Measurements from ENCODE around the gene CTIF.

CTIF gene

DNA sequence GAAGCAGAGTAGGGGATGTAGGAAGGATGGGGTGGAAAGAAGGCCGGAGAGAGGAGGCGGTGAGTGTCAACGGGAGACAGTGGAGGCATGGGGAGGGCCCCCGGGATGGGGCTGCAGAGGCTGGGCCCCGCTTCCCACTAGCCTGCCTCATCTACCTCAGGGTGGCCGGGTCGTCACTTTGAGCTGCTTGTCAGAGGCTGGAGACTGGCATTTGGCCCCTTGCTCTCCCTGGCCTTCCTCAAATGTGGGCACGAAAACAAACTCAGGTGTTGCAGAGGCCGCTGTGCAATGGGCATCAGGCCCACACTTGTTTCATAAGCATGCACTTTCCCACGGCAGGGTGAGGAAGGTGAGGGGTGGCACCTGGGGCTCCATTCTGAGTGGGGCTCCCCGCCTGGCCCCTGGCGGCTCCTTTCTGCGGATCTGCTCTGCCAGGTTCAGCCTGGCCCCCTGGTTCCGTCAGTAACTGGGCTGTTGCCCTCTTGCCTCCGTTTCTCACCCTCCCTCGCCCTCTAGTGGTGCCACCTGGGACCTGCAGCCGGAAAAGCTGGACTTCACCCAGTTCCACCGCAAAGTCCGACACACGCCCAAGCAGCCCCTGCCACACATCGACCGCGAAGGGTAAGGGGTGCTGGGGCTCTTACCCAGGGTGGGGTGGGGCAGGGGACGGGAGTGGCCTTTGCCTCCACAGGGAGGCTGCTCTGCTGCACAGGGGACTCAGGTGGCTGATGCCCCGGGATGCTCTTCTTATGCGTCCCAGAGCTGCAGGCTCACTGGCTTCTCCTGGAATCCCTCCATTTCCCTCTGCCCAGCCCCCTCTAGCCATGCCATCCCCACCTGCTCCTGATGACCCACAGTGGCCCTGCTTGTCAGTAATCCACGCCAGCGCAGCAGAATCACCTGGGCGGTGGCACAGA, 125.4 kb downstream of the CTIF start:
- Histone ChIP-seq H3K36me3 (ENCODE audit: insufficient read depth, low read length) (peaks cover 10% of the 10 kb centered on the region; the same call in 1 of the 2 replicates), H3K27ac (no peak overlapping the region), H3K9ac (ENCODE audit: insufficient read length) (no peak overlapping the region), H3K9me3 (ENCODE audit: low read depth, low read length) (no peaks in the 10 kb centered on the region), H3K4me3 (no peak overlapping the region)
- no peak for DNase-seq (ENCODE audit: low read depth, low spot score)
- TF ChIP-seq POLR2AphosphoS5 (IDR thresholded peaks at IDR 0.05; ENCODE audit: borderline replicate concordance, low read depth, low read length), result no peak
- TF ChIP-seq FOXP2 (optimal IDR thresholded peaks at IDR 0.05; ENCODE audit: control extremely low read depth, extremely low read length, insufficient read depth), result no peak
- TF ChIP-seq EZH2 (IDR thresholded peaks at IDR 0.05), result no peak

DNA sequence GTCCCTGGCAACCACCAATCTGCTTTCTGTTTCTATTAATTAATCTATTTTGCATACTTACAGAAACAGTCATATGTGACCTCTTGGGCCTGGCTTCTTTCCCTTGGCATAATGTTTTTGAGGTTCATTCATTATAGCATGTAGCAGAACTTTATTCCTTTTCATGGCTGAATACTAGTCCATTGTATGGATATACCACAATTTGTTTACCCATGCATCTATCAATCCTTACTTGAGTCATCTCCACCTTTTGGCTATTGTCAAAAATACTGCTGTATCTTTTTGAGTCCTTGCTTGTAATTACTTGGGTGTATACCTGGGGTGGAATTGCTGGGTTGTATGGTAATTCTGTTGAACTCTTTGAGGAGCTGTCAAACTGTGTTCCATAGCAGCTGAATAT, 126.8 kb downstream of the CTIF start:
- Histone ChIP-seq H3K4me3 (no peak overlapping the region), H3K9ac (ENCODE audit: insufficient read length) (no peak overlapping the region), H3K9me3 (ENCODE audit: low read depth, low read length) (no peaks in the 10 kb centered on the region), H3K27ac (no peak overlapping the region), H3K36me3 (ENCODE audit: insufficient read depth, low read length) (peaks cover 14% of the 10 kb centered on the region; the same call in 1 of the 2 replicates)
- TF ChIP-seq POLR2AphosphoS5 (IDR thresholded peaks at IDR 0.05; ENCODE audit: borderline replicate concordance, low read depth, low read length) (no peak), FOXP2 (optimal IDR thresholded peaks at IDR 0.05; ENCODE audit: control extremely low read depth, extremely low read length, insufficient read depth) (no peak), EZH2 (IDR thresholded peaks at IDR 0.05) (no peak)
- no peak for DNase-seq (ENCODE audit: low read depth, low spot score)

DNA sequence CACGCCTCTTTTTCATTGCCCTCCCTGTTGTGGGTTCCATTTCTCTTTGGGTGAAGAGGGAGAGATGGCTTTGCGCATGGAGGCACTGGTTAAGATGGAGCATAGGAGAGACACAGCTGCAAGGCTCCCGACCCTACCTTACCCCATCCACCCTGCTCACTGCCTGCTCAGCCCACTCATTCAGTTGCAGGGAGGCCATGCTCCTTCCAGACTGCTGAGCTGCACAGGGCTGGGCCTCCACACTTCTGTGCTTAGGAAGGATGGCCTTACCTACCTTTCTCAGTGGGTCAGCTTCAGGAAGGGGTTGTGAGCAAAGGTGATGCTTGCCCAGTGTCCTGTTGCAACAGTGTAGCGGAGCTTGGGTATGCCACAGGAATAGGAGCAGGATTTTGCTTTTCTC, 127.8 kb downstream of the CTIF start:
- Histone ChIP-seq H3K27ac (no peak overlapping the region), H3K9me3 (ENCODE audit: low read depth, low read length) (no peaks in the 10 kb centered on the region), H3K36me3 (ENCODE audit: insufficient read depth, low read length) (peaks cover 23% of the 10 kb centered on the region), H3K9ac (ENCODE audit: insufficient read length) (no peak overlapping the region), H3K4me3 (no peak overlapping the region)
- TF ChIP-seq POLR2AphosphoS5 (IDR thresholded peaks at IDR 0.05; ENCODE audit: borderline replicate concordance, low read depth, low read length), result no peak
- TF ChIP-seq EZH2 (IDR thresholded peaks at IDR 0.05), result no peak
- TF ChIP-seq FOXP2 (optimal IDR thresholded peaks at IDR 0.05; ENCODE audit: control extremely low read depth, extremely low read length, insufficient read depth), result no peak
- DNase-seq (ENCODE audit: low read depth, low spot score), result no peak

DNA sequence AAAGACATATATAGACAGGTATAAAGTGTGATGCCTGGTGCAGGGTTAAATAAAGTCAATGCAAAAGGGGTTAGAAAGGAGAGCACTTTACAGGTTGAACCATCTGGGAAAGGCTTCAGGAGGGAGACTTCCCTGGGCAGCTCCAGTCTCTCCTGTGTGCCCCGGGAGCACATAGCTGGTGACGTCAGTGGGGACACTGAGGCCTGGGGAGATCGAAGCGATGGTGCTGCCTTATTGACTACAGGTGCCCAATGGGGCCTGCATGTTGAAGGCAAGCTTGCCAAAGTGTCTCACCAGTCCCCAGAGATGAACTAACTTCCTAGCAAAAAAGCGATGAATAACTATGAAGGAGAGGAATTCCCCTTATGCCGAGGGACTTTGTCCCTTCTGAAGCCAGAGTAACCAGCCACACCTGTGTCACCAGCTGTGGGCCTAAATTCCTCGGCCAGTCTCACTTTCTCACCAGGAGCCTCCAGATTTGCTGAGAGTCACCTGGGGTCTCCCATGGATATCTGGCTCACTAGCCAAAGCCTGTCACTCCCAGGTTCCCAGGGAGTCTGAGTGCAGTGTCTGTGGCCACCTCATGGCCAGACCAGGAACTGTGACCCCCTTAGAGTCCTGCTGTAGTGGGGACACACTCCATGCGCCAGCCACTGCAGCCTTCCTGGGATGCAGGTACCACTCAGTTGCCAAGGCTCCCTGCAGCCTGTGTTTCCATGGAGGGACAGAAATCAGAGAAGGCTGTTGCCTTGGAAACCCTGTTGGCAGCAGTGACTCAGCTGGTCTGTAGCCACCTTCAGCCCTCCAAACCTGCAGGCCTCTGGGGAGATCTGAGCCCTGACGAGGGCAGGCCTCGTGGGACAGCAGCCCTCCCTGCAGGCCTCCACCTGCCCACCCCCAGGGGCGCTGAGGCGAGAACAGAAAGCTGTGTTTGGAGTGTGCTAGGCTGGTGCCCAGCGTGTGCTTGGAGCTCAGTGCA, 128.7 kb downstream of the CTIF start:
- peaks cover 24% of the 10 kb centered on the region for H3K36me3 ChIP-seq (ENCODE audit: insufficient read depth, low read length)
- H3K27ac ChIP-seq, result no peak overlapping the region
- no peak for TF ChIP-seq POLR2AphosphoS5 (IDR thresholded peaks at IDR 0.05; ENCODE audit: borderline replicate concordance, low read depth, low read length)
- no peak for TF ChIP-seq FOXP2 (optimal IDR thresholded peaks at IDR 0.05; ENCODE audit: control extremely low read depth, extremely low read length, insufficient read depth)
- TF ChIP-seq EZH2 (IDR thresholded peaks at IDR 0.05), result no peak
- no peak for DNase-seq (ENCODE audit: low read depth, low spot score)
- H3K9ac ChIP-seq (ENCODE audit: insufficient read length), result no peak overlapping the region
- no peak overlapping the region for H3K4me3 ChIP-seq
- no peaks in the 10 kb centered on the region for H3K9me3 ChIP-seq (ENCODE audit: low read depth, low read length)

DNA sequence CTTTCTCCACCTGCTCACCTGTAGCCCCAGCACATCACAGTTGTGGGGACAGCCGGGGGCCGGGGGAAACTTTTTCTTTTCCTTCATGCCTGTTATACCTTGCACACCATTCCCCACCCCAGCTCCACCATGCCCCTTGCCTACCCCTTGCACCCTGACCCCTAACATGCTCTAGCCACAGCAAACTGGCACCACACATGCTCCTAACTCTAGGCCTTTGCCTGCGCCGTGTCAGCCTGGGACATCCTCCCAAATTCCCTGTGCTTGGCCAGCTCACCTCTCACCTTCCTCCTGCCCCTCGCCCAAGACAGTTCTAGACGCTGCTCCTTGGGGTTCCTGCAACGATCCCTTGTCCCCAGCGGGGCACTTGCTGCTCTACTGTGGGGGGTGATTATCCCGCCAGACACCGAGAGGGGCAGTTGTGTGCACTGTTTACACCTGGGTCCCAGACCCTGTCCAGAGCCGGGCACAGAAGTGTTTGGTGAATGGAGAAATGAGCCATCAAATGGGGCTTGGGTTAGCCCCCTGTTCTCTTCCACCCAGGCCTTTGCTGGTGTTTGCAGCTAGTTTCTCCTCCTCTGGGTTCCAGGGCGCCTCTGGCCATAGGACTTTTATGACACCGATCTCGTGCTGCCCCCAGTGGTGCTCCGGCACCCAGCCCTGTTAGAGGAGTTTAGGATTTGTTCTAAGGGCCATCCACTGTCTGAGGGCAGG, 129.8 kb downstream of the CTIF start:
- no peak overlapping the region for H3K27ac ChIP-seq
- H3K9ac ChIP-seq (ENCODE audit: insufficient read length), result no peak overlapping the region
- H3K9me3 ChIP-seq (ENCODE audit: low read depth, low read length), result no peaks in the 10 kb centered on the region
- DNase-seq (ENCODE audit: low read depth, low spot score), result no peak
- H3K36me3 ChIP-seq (ENCODE audit: insufficient read depth, low read length), result peaks cover 24% of the 10 kb centered on the region
- TF ChIP-seq EZH2 (IDR thresholded peaks at IDR 0.05) (no peak), POLR2AphosphoS5 (IDR thresholded peaks at IDR 0.05; ENCODE audit: borderline replicate concordance, low read depth, low read length) (no peak), FOXP2 (optimal IDR thresholded peaks at IDR 0.05; ENCODE audit: control extremely low read depth, extremely low read length, insufficient read depth) (no peak)
- no peak overlapping the region for H3K4me3 ChIP-seq

DNA sequence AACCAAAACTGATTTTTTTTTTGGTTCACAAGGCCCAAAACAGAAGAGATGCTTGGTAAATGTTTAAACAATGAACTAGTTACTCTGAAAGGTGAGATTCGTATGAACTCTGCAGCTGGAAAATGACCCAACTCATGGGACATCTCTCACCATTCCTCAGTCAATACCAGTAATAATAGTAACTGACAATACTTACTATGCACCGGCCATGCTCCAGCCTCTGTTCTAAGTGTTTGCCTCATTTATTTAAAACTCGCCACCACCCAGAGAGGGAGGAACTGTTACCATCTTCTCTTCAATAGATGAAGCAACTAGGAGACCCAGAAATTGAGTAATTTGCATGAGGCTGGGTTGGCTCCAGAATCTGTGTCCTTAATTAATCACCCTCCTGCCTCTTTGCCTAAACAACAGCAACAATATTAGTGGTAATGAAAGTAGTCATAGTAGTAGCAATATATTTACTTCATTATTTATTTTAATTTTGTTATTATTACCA, 130.4 kb downstream of the CTIF start:
- no peak overlapping the region for H3K9ac ChIP-seq (ENCODE audit: insufficient read length)
- H3K36me3 ChIP-seq (ENCODE audit: insufficient read depth, low read length), result peaks cover 24% of the 10 kb centered on the region
- H3K9me3 ChIP-seq (ENCODE audit: low read depth, low read length), result no peaks in the 10 kb centered on the region
- no peak overlapping the region for H3K4me3 ChIP-seq
- TF ChIP-seq POLR2AphosphoS5 (IDR thresholded peaks at IDR 0.05; ENCODE audit: borderline replicate concordance, low read depth, low read length), result no peak
- TF ChIP-seq FOXP2 (optimal IDR thresholded peaks at IDR 0.05; ENCODE audit: control extremely low read depth, extremely low read length, insufficient read depth), result no peak
- no peak for TF ChIP-seq EZH2 (IDR thresholded peaks at IDR 0.05)
- DNase-seq (ENCODE audit: low read depth, low spot score), result no peak
- H3K27ac ChIP-seq, result no peak overlapping the region

DNA sequence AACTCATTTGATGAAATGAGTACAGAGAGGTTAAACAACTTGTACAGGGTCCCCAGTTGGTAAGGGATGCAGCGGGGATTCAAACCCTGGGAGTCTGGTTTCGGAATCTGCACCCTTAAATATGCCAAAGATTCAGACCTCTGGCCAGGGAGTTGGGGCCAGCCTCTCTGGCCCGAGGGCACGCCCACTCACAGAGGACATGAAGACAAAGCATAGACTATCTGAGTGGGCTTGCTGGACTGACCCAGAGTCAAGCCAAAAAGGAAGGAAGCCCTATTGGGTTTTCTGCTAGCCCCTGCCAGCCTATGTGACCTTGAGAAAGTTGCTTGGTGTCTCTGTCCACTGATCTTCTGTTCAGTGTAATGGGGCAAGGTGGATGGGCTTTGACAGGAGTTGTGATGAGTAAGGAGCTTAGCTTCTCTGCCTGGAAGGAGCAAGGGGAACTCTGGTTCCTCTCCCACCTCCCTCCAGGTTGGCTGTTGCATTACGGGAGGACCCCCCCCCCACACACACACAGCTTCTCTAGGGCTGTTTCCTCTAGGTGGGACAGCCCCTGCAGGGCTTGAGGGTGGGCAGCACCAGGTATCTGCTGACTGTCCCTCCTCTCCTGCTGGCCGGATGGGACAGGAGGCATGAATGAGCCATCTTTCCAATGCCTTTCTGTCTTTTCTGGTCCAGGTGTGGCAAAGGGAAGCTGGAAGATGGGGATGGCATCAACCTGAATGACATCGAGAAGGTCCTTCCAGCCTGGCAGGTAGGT, 131.3 kb downstream of the CTIF start:
- Histone ChIP-seq H3K4me3 (no peak overlapping the region), H3K9me3 (ENCODE audit: low read depth, low read length) (no peaks in the 10 kb centered on the region), H3K27ac (no peak overlapping the region), H3K36me3 (ENCODE audit: insufficient read depth, low read length) (peaks cover 22% of the 10 kb centered on the region), H3K9ac (ENCODE audit: insufficient read length) (no peak overlapping the region)
- no peak for DNase-seq (ENCODE audit: low read depth, low spot score)
- TF ChIP-seq FOXP2 (optimal IDR thresholded peaks at IDR 0.05; ENCODE audit: control extremely low read depth, extremely low read length, insufficient read depth), result no peak
- TF ChIP-seq POLR2AphosphoS5 (IDR thresholded peaks at IDR 0.05; ENCODE audit: borderline replicate concordance, low read depth, low read length), result no peak
- TF ChIP-seq EZH2 (IDR thresholded peaks at IDR 0.05), result no peak
